Testis (tissue), 2 donors: ENCODE results near the gene CCL28.

Source experiments
- CTCF ChIP-seq, 3 experiments: fragments of 450-650 bp in 2 of 3; fragments of 200-600 bp in 1 of 3; sonication (generic) in 1 of 3; IDR thresholded peaks; one replicate each; pipeline ENCODE4 v1.5.1; 2016 to 2019; ENCODE audit warnings: antibody characterized with exemption in 3 of 3, mild to moderate bottlenecking in 2 of 3, moderate library complexity in 1 of 3
- POLR2A ChIP-seq: fragments of 450-650 bp; IDR thresholded peaks from one replicate; pipeline ENCODE4 v1.6.1; 2017; ENCODE audit warnings: antibody characterized with exemption, mild to moderate bottlenecking, moderate library complexity

- TF ChIP-seq POLR2A = no peak
- no peak for TF ChIP-seq CTCF (IDR thresholded peaks at IDR 0.05)
These were observed 73.3 kb downstream of the CCL28 start for GRCh38 chr5:43338862-43339261.
